ENCODE measurements around the gene TMEM271. TPM values are rescaled to one million over a fixed set of nuclear protein-coding genes. Genes with fewer than 3 reads are reported as not detected.

TMEM271 gene
- total RNA-seq, 1 donor from 2014 or later = not detected

GRCh38 chr4:617644-618641 lies 41.8 kb upstream of the TMEM271 start:
- Histone ChIP-seq H3K4me1 (no peaks in the 10 kb centered on the region), H3K27ac (no peak overlapping the region), H3K4me3 (no peak overlapping the region), H3K36me3 (no peaks in the 10 kb centered on the region), H3K27me3 (peaks cover 2% of the 10 kb centered on the region), H3K9me3 (no peaks in the 10 kb centered on the region)
- intact Hi-C loops (cut with DNase I) = no loop called here
- ATAC-seq = peak; percentile 93
- no peak for TF ChIP-seq CTCF (IDR thresholded peaks at IDR 0.05)
- DNase-seq = peak; percentile 74

- ATAC-seq = no peak
- intact Hi-C loops (cut with DNase I) = no loop called here
- DNase-seq = no peak
Observed at GRCh38 chr4:616911-617643, 41.0 kb upstream of the TMEM271 start.

GRCh38 chr4:616091-616490 lies 40.0 kb upstream of the TMEM271 start:
- H3K4me1 ChIP-seq = no peaks in the 10 kb centered on the region
- H3K27me3 ChIP-seq = peaks cover 4% of the 10 kb centered on the region
- no peaks in the 10 kb centered on the region for H3K36me3 ChIP-seq
- ATAC-seq = no peak
- no peak overlapping the region for H3K27ac ChIP-seq
- DNase-seq = no peak
- no peaks in the 10 kb centered on the region for H3K9me3 ChIP-seq
- no peak overlapping the region for H3K4me3 ChIP-seq
- intact Hi-C loops (cut with DNase I) = no loop called here
- no peak for TF ChIP-seq CTCF (IDR thresholded peaks at IDR 0.05)

More at GRCh38 chr4:616911-617643, 41.0 kb upstream of the TMEM271 start:
- TF ChIP-seq CTCF (IDR thresholded peaks at IDR 0.05) = no peak
- peaks cover 4% of the 10 kb centered on the region for H3K27me3 ChIP-seq
- no peaks in the 10 kb centered on the region for H3K9me3 ChIP-seq
- no peaks in the 10 kb centered on the region for H3K36me3 ChIP-seq
- H3K4me3 ChIP-seq = no peak overlapping the region
- H3K27ac ChIP-seq = no peak overlapping the region
- H3K4me1 ChIP-seq = no peaks in the 10 kb centered on the region

DNA sequence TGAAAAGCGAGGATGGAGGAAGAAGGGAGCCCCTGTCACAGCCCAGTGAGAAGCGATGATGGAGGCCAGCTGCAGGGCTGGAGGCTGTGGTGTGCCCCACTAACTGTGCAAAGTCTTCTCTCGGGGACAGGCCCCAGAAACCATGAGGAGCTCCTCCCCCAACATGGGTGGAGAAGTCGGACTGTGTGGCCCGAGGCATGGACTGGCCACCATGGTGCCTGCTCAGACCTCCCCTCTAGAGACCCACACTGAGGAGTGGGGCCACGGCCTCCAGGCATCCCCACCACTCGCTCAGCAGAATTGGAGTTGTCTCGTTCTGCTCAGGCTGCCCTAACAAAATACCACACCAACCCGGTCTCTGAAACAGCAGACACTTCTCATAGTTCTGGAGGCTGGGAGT lies 37.0 kb upstream of the TMEM271 start:
- intact Hi-C loops (cut with DNase I) = no loop called here
- H3K4me3 ChIP-seq = no peak overlapping the region
- no peak for TF ChIP-seq CTCF (IDR thresholded peaks at IDR 0.05)
- H3K9me3 ChIP-seq = no peaks in the 10 kb centered on the region
- H3K36me3 ChIP-seq = no peaks in the 10 kb centered on the region
- no peak for DNase-seq
- no peak for ATAC-seq
- H3K27me3 ChIP-seq = peaks cover 19% of the 10 kb centered on the region
- H3K27ac ChIP-seq = no peak overlapping the region
- no peaks in the 10 kb centered on the region for H3K4me1 ChIP-seq

DNA sequence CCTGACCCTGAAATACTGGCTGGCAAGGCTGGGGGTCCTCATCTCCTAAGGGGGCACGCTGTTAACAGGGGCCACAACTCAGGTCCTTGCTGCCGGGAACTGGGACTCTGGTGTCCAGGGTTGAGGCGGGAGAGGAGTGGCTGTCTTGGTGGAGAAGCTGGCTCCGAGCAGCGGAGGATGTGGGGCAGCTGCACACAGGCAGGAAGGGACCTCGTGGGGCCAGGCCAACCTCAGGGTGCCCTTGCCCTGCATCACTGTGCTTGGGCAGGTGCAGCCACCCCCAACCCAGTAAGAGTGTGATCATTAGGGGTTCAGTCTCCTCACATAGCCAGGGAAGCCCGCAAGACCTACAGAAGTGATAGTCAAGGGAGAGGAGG lies 36.6 kb upstream of the TMEM271 start:
- intact Hi-C loops (cut with DNase I) = no loop called here
- peaks cover 19% of the 10 kb centered on the region for H3K27me3 ChIP-seq
- DNase-seq = no peak
- no peaks in the 10 kb centered on the region for H3K9me3 ChIP-seq
- H3K27ac ChIP-seq = no peak overlapping the region
- no peak for ATAC-seq
- H3K36me3 ChIP-seq = no peaks in the 10 kb centered on the region
- H3K4me1 ChIP-seq = no peaks in the 10 kb centered on the region
- no peak overlapping the region for H3K4me3 ChIP-seq
- no peak for TF ChIP-seq CTCF (IDR thresholded peaks at IDR 0.05)

All from upper lobe of right lung (tissue), 1 donor.